ENCODE measurements around the gene ZNF215.
"Not testable (repeated sequence)": the region's sequence is repeated elsewhere in the genome, so short reads cannot be mapped to it uniquely, and the experiment has no call there.

Gene ZNF215

GRCh38 chr11:6926208-6927029 is at the start of gene ZNF215:
TSS of gene ZNF215 (plus strand) at chr11:6926426. CDS start at chr11:6932273, 5,847 bp downstream.
- peak; percentile 77 for DNase-seq (ENCODE audit: low read depth)

- DNase-seq (ENCODE audit: low read depth), result no peak
These were observed 49.3 kb upstream of the ZNF215 start for GRCh38 chr11:6876914-6877313.

GRCh38 chr11:6882751-6883150 is 43.5 kb upstream of the ZNF215 start:
- no peak for DNase-seq (ENCODE audit: low read depth)

- DNase-seq (ENCODE audit: low read depth), result not testable (repeated sequence)
These were observed 38.5 kb upstream of the ZNF215 start for GRCh38 chr11:6887711-6888110.

- DNase-seq (ENCODE audit: low read depth), result no peak
These were observed 37.4 kb upstream of the ZNF215 start for GRCh38 chr11:6888830-6889229.

- no peak for DNase-seq (ENCODE audit: low read depth)
These were observed 36.4 kb upstream of the ZNF215 start for GRCh38 chr11:6889835-6890234.

GRCh38 chr11:6892400-6892799 is 33.8 kb upstream of the ZNF215 start, which contains the start of gene OR2D2:
TSS of gene OR2D2 (minus strand) at chr11:6892500. CDS start at chr11:6892500, 0 bp downstream.
- no peak for DNase-seq (ENCODE audit: low read depth)

GRCh38 chr11:6894097-6894496 is 32.1 kb upstream of the ZNF215 start:
- DNase-seq (ENCODE audit: low read depth), result no peak

- no peak for DNase-seq (ENCODE audit: low read depth)
These were observed 31.2 kb upstream of the ZNF215 start for GRCh38 chr11:6895010-6895409.

- no peak for DNase-seq (ENCODE audit: low read depth)
These were observed 27.3 kb upstream of the ZNF215 start for GRCh38 chr11:6898911-6899310.

- peak; percentile 2 for DNase-seq (ENCODE audit: low read depth)
These were observed 25.8 kb upstream of the ZNF215 start for GRCh38 chr11:6900327-6900999.

GRCh38 chr11:6904804-6905203 is 21.4 kb upstream of the ZNF215 start:
- DNase-seq (ENCODE audit: low read depth), result not testable (repeated sequence)

GRCh38 chr11:6911378-6911777 is 14.8 kb upstream of the ZNF215 start:
- no peak for DNase-seq (ENCODE audit: low read depth)

- no peak for DNase-seq (ENCODE audit: low read depth)
These were observed 14.3 kb upstream of the ZNF215 start for GRCh38 chr11:6911948-6912347.

GRCh38 chr11:6919698-6920097 is 6.5 kb upstream of the ZNF215 start:
- DNase-seq (ENCODE audit: low read depth), result no peak

GRCh38 chr11:6920702-6921101 is 5.5 kb upstream of the ZNF215 start, which contains the start of gene OR2D3:
TSS of gene OR2D3 (plus strand) at chr11:6921002. CDS start at chr11:6921002, 0 bp downstream.
- no peak for DNase-seq (ENCODE audit: low read depth)

GRCh38 chr11:6925007-6925577 is 1.1 kb upstream of the ZNF215 start:
- no peak for DNase-seq (ENCODE audit: low read depth)

GRCh38 chr11:6925636-6926207 is 504 bp upstream of the ZNF215 start:
- no peak for DNase-seq (ENCODE audit: low read depth)

GRCh38 chr11:6927030-6927617 is 898 bp downstream of the ZNF215 start:
- peak; percentile 8 for DNase-seq (ENCODE audit: low read depth)

- DNase-seq (ENCODE audit: low read depth), result no peak
These were observed 2.7 kb downstream of the ZNF215 start for GRCh38 chr11:6928916-6929315.

GRCh38 chr11:6931146-6931713 is 5.0 kb downstream of the ZNF215 start:
- no peak for DNase-seq (ENCODE audit: low read depth)

GRCh38 chr11:6932145-6932544 is 5.9 kb downstream of the ZNF215 start:
- DNase-seq (ENCODE audit: low read depth), result no peak
